Body of pancreas (tissue), 4 donors: Measurements from ENCODE around the gene NSL1. TPM values are rescaled to one million over a fixed set of nuclear protein-coding genes. Genes with fewer than 3 reads are reported as not detected.
A peak's percentile ranks its signal among the peaks of the same experiment; 100 is the strongest.

Experiments used
- ATAC-seq: fragments of 150-250 bp; one replicate; pipeline ENCODE4 v1.9.1; 2016
- DNase-seq, 4 donors: peaks; one replicate each; pipeline ENCODE4 v3.0.0-alpha.2; 2019
- H3K27ac ChIP-seq, 4 donors: fragments of 200-600 bp; sonication (generic); 1 replicate in 3 of 4; 2 replicates in 1 of 4; pipeline versions ENCODE4 v1.5.1 to v1.6.1; 2016 to 2019; ENCODE audit warnings: mild to moderate bottlenecking in 1 of 4, mixed read lengths in 1 of 4, moderate library complexity in 1 of 4
- H3K27me3 ChIP-seq, 2 donors: fragments of 200-600 bp; sonication (generic); one replicate each; pipeline ENCODE4 v1.6.0; 2016; ENCODE audit warnings: mild to moderate bottlenecking in 1 of 2
- H3K36me3 ChIP-seq, 2 donors: fragments of 200-600 bp; sonication (generic); replicated peaks in 1 of 2; 2 replicates each; pipeline ENCODE4 v1.5.1; 2016; ENCODE audit warnings: low read depth in 2 of 2; ENCODE audit not compliant: insufficient read depth in 1 of 2
- H3K4me1 ChIP-seq: fragments of 200-600 bp; sonication (generic); one replicate; pipeline ENCODE4 v1.6.0; 2016
- H3K4me3 ChIP-seq, 2 donors: fragments of 200-600 bp; sonication (generic); 1 replicate in 1 of 2; 2 replicates in 1 of 2; pipeline ENCODE4 v1.5.1; 2016 to 2019
- H3K9me3 ChIP-seq, 3 donors: fragments of 200-600 bp; sonication (generic); 1 replicate in 2 of 3; 2 replicates in 1 of 3; pipeline ENCODE4 v1.5.1; 2016
- POLR2A ChIP-seq, 3 donors: fragments of 450-650 bp; IDR thresholded peaks; one replicate each; pipeline ENCODE4 v1.6.1; 2016; ENCODE audit warnings: antibody characterized with exemption in 3 of 3, mild to moderate bottlenecking in 2 of 3
- WGBS, 2 donors: methylation state at CpG; one replicate each; pipeline ENCODE4 v1.1.5; 2017; 5-methylcytosine and 5-hydroxymethylcytosine counted together
- intact Hi-C: fragments of 100-400 bp; cut with DNase I; formaldehyde crosslinking; loops from one replicate; pipeline ENCODE4 v1.15.1; 2023
- total RNA-seq, 2 donors: library from RNA; depleted of rRNA; stranded (reverse); fragments of >200 nt; gene quantifications; one replicate each; pipeline ENCODE4 v1.1.0, GENCODE V29; 2016
- TF ChIP-seq, protein P1 (sequence below), 7 experiments: fragments of 450-650 bp in 4 of 7; fragments of 200-600 bp in 3 of 7; sonication (generic) in 3 of 7; IDR thresholded peaks; one replicate each; pipeline ENCODE4 v1.5.1; 2016 to 2019; ENCODE audit warnings: antibody characterized with exemption in 7 of 7

The NSL1 gene
- total RNA-seq, 2 donors from 2014 or later: 13.8 to 35.8 TPM

DNA sequence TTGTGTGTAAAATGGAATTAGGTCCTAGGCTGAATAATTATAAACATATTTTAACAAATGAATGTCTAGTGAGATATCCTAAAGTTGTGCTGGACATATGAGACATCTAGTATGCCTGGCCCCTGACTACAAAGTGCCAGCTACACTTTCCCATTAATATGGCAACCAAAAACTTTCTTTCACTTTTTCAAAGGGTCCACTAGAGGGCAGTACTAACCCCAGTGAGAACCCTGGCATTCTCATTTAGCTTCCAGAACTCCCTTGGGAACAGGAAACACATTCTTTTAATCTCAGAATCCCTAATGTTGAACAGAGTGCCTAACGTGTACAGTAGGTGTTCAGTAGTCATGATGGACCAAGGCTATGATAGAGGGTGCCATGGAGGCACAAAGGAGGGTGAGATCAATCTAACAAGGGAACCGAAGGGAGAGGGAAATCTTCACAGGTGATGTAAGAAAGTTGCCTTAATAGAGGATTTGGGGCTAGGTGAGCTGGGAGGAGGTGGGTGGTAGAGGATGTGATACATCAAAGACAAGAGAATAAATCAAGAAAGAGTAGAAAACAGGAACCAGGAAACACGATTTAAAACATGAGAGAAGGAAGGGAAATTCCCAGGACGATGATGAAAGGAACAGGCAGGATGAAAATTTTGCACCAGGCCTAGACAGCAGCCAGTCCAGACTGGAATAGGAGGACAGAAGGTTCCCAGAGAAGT, 41.6 kb downstream of the NSL1 start:
- no peak for TF ChIP-seq POLR2A (IDR thresholded peaks at IDR 0.05)
- TF ChIP-seq, protein P1, sequence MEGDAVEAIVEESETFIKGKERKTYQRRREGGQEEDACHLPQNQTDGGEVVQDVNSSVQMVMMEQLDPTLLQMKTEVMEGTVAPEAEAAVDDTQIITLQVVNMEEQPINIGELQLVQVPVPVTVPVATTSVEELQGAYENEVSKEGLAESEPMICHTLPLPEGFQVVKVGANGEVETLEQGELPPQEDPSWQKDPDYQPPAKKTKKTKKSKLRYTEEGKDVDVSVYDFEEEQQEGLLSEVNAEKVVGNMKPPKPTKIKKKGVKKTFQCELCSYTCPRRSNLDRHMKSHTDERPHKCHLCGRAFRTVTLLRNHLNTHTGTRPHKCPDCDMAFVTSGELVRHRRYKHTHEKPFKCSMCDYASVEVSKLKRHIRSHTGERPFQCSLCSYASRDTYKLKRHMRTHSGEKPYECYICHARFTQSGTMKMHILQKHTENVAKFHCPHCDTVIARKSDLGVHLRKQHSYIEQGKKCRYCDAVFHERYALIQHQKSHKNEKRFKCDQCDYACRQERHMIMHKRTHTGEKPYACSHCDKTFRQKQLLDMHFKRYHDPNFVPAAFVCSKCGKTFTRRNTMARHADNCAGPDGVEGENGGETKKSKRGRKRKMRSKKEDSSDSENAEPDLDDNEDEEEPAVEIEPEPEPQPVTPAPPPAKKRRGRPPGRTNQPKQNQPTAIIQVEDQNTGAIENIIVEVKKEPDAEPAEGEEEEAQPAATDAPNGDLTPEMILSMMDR (IDR thresholded peaks at IDR 0.05): peak; percentile 52 to 73 (median 62)
- Histone ChIP-seq H3K9me3 (no peaks in the 10 kb centered on the region), H3K27ac (peak overlapping the region in 2 of 4 donors; percentile 50 to 60), H3K27me3 (no peaks in the 10 kb centered on the region), H3K4me1 (peaks cover 3% of the 10 kb centered on the region), H3K36me3 (no peaks in the 10 kb centered on the region), H3K4me3 (no peak overlapping the region)
- DNase-seq (peak in 1 of 4 donors; percentile 18), ATAC-seq (peak; percentile 30)
- 41 to 46% methylated on average over 4 of the region's 4 CpGs for WGBS, 2 donors
- intact Hi-C loops: no loop called here

DNA sequence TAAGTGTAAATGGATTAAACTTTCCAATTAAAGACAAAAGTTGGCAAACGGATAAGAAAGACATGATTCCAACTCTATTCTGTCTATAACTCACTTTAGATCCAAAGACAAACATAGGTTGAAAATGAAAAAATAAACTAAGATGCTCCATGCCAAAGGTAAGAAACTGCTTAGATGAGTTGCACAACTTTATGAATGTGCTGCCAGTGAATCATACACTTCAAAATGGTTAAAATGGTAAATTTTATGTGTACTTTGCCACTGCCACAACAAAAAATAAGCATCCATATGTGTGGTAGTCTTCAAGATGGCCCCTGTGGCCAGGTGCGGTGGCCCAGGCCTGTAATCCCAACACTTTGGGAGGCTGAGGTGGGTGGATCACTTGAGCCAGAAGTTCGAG, 45.0 kb downstream of the NSL1 start:
- ATAC-seq (no peak), DNase-seq (no peak)
- no peak for TF ChIP-seq POLR2A (IDR thresholded peaks at IDR 0.05)
- TF ChIP-seq, protein P1 (IDR thresholded peaks at IDR 0.05): no peak
- Histone ChIP-seq H3K9me3 (peaks cover 0 to 3% (median 0%) of the 10 kb centered on the region in 3 donors), H3K4me1 (peaks cover 3% of the 10 kb centered on the region), H3K36me3 (no peaks in the 10 kb centered on the region), H3K27ac (no peak overlapping the region), H3K27me3 (no peaks in the 10 kb centered on the region), H3K4me3 (no peak overlapping the region)
- WGBS, 2 donors: 88 to 92% methylated on average over 3 of the region's 3 CpGs
- intact Hi-C loops: no loop called here

DNA sequence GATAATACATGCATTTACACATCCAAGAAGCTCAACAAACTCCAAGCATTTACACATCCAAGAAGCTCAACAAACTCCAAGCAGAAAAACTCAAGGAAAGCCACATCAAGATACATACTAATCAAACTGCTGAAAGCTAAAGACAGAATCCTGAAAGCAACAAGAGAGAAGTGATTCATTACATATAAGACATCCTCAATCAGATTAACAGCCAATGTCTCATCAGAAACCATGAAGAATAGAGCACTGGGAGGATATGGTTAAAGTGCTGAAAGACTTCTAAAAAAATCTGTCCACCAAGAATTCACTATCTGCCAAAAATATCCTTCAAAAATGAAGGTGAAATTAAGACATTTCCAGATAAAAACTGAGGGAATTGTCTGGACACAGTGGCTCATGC, 46.3 kb downstream of the NSL1 start:
- H3K9me3 ChIP-seq: peaks cover 0 to 3% (median 0%) of the 10 kb centered on the region in 3 donors
- ATAC-seq (no peak), DNase-seq (no peak)
- no peak overlapping the region for H3K4me3 ChIP-seq
- intact Hi-C loops: no loop called here
- peaks cover 3% of the 10 kb centered on the region for H3K4me1 ChIP-seq
- H3K27ac ChIP-seq: no peak overlapping the region
- no peaks in the 10 kb centered on the region for H3K27me3 ChIP-seq
- TF ChIP-seq, protein P1 (IDR thresholded peaks at IDR 0.05): no peak
- no peak for TF ChIP-seq POLR2A (IDR thresholded peaks at IDR 0.05)
- H3K36me3 ChIP-seq: no peaks in the 10 kb centered on the region

DNA sequence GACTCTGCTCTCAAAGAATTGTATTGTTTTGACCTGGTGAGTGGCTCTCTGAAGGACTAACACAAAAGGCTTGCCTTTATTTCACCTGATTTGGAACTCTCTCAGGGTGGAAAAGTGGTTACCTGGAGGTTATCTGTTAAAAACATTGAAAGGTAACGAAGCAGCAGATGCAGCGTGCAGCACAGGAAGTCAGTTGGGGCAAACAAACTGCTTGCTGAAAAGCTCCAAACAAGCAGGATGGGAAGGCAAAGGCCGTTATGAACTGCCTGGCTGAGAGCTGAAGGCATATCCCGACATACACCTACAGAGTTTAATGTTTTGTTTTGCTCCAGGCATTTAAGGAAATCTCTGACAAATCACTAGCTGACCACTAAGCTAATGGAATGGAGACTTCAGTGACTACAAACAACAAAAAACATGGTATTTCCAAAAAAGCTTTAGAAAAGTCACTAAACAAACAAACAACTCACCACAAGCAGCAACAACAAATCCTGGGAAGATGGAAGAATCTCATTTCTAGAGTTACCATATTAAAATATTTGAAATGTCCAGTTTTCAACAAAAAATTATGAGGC, 47.6 kb downstream of the NSL1 start:
- DNase-seq (no peak), ATAC-seq (no peak)
- Histone ChIP-seq H3K27me3 (no peaks in the 10 kb centered on the region), H3K9me3 (peaks cover 0 to 3% (median 0%) of the 10 kb centered on the region in 3 donors), H3K4me3 (no peak overlapping the region), H3K36me3 (no peaks in the 10 kb centered on the region), H3K4me1 (no peaks in the 10 kb centered on the region), H3K27ac (no peak overlapping the region)
- intact Hi-C loops: no loop called here
- WGBS, 2 donors: 80 to 93% methylated on average over 4 of the region's 4 CpGs
- no peak for TF ChIP-seq POLR2A (IDR thresholded peaks at IDR 0.05)
- TF ChIP-seq, protein P1 (IDR thresholded peaks at IDR 0.05): no peak
